Fibroblast of lung (primary cell): ENCODE results near the gene CERKL.

Experiments
- CTCF ChIP-seq, 2 donors: IDR thresholded peaks in 1 of 2; conservative IDR thresholded peaks in 1 of 2; 1 replicate in 1 of 2; 2 replicates in 1 of 2; pipeline ENCODE4 v1.5.1; 2011 to 2012; ENCODE audit warnings: low read length in 2 of 2, control low read depth in 1 of 2, inconsistent platforms in 1 of 2, low read depth in 1 of 2, mild to moderate bottlenecking in 1 of 2
- EZH2 ChIP-seq: IDR thresholded peaks from 2 replicates; pipeline ENCODE4 v1.5.1; 2012; ENCODE audit warnings: low read length, control low read depth, mild to moderate bottlenecking; ENCODE audit errors: missing control alignments

GRCh38 chr2:181516992-181517391 lies 139.9 kb downstream of the CERKL start:
- TF ChIP-seq CTCF (conservative IDR thresholded peaks at IDR 0.05 in 1 of 2, IDR thresholded peaks at IDR 0.05 in 1 of 2; ENCODE audit: low read depth in 1 of 2, low read length in 2 of 2): no peak
- TF ChIP-seq EZH2: no peak
